H9 (cell line): ENCODE measurements around the gene DMTF1. TPM values are rescaled to one million over a fixed set of nuclear protein-coding genes. Genes with fewer than 3 reads are reported as not detected.

Experiments
- DNase-seq: peaks from one replicate; pipeline ENCODE4 v3.0.0-alpha.2; 2017
- H2AFZ ChIP-seq: one replicate; pipeline ENCODE4 v1.6.1; 2013; ENCODE audit warnings: mild to moderate bottlenecking, low read length, control low read depth, moderate library complexity
- H2AK5ac ChIP-seq: 2 replicates; pipeline ENCODE4 v1.6.1; 2013; ENCODE audit warnings: low read length, control low read depth, mixed read lengths; ENCODE audit not compliant: insufficient read length
- H2BK120ac ChIP-seq: one replicate; pipeline ENCODE4 v1.6.1; 2013; ENCODE audit warnings: low read depth, mild to moderate bottlenecking, low read length, control low read depth, inconsistent platforms; ENCODE audit not compliant: poor library complexity, severe bottlenecking
- H2BK12ac ChIP-seq: 2 replicates; pipeline ENCODE4 v1.6.1; 2013; ENCODE audit warnings: low read length, control low read depth, mixed read lengths, low read depth; ENCODE audit not compliant: insufficient read length
- H2BK15ac ChIP-seq: 2 replicates; pipeline ENCODE4 v1.6.1; 2013; ENCODE audit warnings: low read depth, low read length, control low read depth
- H2BK20ac ChIP-seq: one replicate; pipeline ENCODE4 v1.6.1; 2013; ENCODE audit warnings: low read depth, mild to moderate bottlenecking, low read length, control low read depth, inconsistent platforms; ENCODE audit not compliant: poor library complexity, severe bottlenecking
- H2BK5ac ChIP-seq: 2 replicates; pipeline ENCODE4 v1.6.1; 2013; ENCODE audit warnings: low read length, control low read depth, mixed read lengths; ENCODE audit not compliant: insufficient read length
- H3K14ac ChIP-seq: 2 replicates; pipeline ENCODE4 v1.6.1; 2013; ENCODE audit warnings: low read length, control low read depth; ENCODE audit not compliant: insufficient read depth
- H3K18ac ChIP-seq: 2 replicates; pipeline ENCODE4 v1.6.1; 2013; ENCODE audit warnings: low read depth, mild to moderate bottlenecking, mixed read lengths, low read length, control low read depth; ENCODE audit not compliant: insufficient read length
- H3K23ac ChIP-seq: 2 replicates; pipeline ENCODE4 v1.6.1; 2013; ENCODE audit warnings: low read length, control low read depth, mixed read lengths, low read depth; ENCODE audit not compliant: insufficient read length
- H3K23me2 ChIP-seq: 2 replicates; pipeline ENCODE4 v1.6.1; 2013; ENCODE audit warnings: low read depth, mild to moderate bottlenecking, mixed read lengths, low read length, control low read depth; ENCODE audit not compliant: insufficient read length, poor library complexity, severe bottlenecking
- H3K27ac ChIP-seq: 2 replicates; pipeline ENCODE4 v1.5.1; 2013; ENCODE audit warnings: low read length, control low read depth, mixed read lengths, low read depth; ENCODE audit not compliant: insufficient read length
- H3K27me3 ChIP-seq: 2 replicates; pipeline ENCODE4 v1.6.1; 2013; ENCODE audit warnings: low read length, control low read depth, inconsistent platforms; ENCODE audit not compliant: insufficient read depth
- H3K4ac ChIP-seq: 2 replicates; pipeline ENCODE4 v1.6.1; 2013; ENCODE audit warnings: low read depth, mild to moderate bottlenecking, control low read depth, inconsistent platforms, low read length, moderate library complexity
- H3K4me1 ChIP-seq: 2 replicates; pipeline ENCODE4 v1.6.1; 2013; ENCODE audit warnings: low read length, control low read depth, inconsistent platforms; ENCODE audit not compliant: insufficient read depth
- H3K4me2 ChIP-seq: 2 replicates; pipeline ENCODE4 v1.6.1; 2013; ENCODE audit warnings: low read length, control low read depth, mixed read lengths; ENCODE audit not compliant: insufficient read length, insufficient read depth
- H3K56ac ChIP-seq: 2 replicates; pipeline ENCODE4 v1.6.1; 2013; ENCODE audit warnings: low read depth, mild to moderate bottlenecking, mixed read lengths, low read length, control low read depth; ENCODE audit not compliant: insufficient read length
- H3K79me1 ChIP-seq: 2 replicates; pipeline ENCODE4 v1.6.1; 2013; ENCODE audit warnings: low read depth, mild to moderate bottlenecking, moderate library complexity, low read length, control low read depth, inconsistent platforms; ENCODE audit not compliant: insufficient read depth, poor library complexity, severe bottlenecking
- H3K79me2 ChIP-seq: 2 replicates; pipeline ENCODE4 v1.6.1; 2013; ENCODE audit warnings: low read length, control low read depth, inconsistent platforms; ENCODE audit not compliant: insufficient read depth
- H3K9ac ChIP-seq: 2 replicates; pipeline ENCODE4 v1.6.1; 2013; ENCODE audit warnings: low read length, control low read depth, mixed read lengths; ENCODE audit not compliant: insufficient read length; ENCODE audit errors: extremely low read depth
- H3K9me3 ChIP-seq: one replicate; pipeline ENCODE4 v1.6.1; 2013; ENCODE audit warnings: low read depth, low read length, inconsistent platforms; ENCODE audit not compliant: control insufficient read depth
- H3T11ph ChIP-seq: one replicate; pipeline ENCODE4 v1.6.1; 2013; ENCODE audit warnings: mild to moderate bottlenecking, low read length, control low read depth, inconsistent platforms
- H4K20me1 ChIP-seq: one replicate; pipeline ENCODE4 v1.6.1; 2013; ENCODE audit not compliant: control insufficient read depth, insufficient read length, insufficient read depth
- H4K5ac ChIP-seq: 2 replicates; pipeline ENCODE4 v1.6.1; 2013; ENCODE audit warnings: low read depth, mild to moderate bottlenecking, mixed read lengths, low read length, control low read depth; ENCODE audit not compliant: insufficient read length
- H4K8ac ChIP-seq: replicated peaks from 2 replicates; pipeline ENCODE4 v1.6.1; 2013; ENCODE audit warnings: low read length, control low read depth, mixed read lengths, low read depth; ENCODE audit not compliant: insufficient read length
- H4K91ac ChIP-seq: 2 replicates; pipeline ENCODE4 v1.6.1; 2013; ENCODE audit warnings: low read depth, mild to moderate bottlenecking, moderate library complexity, mixed read lengths, low read length, control low read depth; ENCODE audit not compliant: insufficient read length
- H3K27ac Mint-ChIP-seq, 3 experiments: 2 replicates in 2 of 3; 3 replicates in 1 of 3; pipeline ENCODE4 v1.8.0; 2020 to 2021; ENCODE audit warnings: mixed read lengths in 3 of 3, mild to moderate bottlenecking in 1 of 3, moderate library complexity in 1 of 3
- H3K27me3 Mint-ChIP-seq: 2 replicates; pipeline ENCODE4 v1.8.0; 2021; ENCODE audit warnings: low read depth, mild to moderate bottlenecking, moderate library complexity, mixed read lengths
- H3K36me3 Mint-ChIP-seq, 3 experiments: 2 replicates in 2 of 3; 3 replicates in 1 of 3; pipeline ENCODE4 v1.8.0; 2020 to 2021; ENCODE audit warnings: low read depth in 3 of 3, mixed read lengths in 3 of 3; ENCODE audit not compliant: insufficient read depth in 1 of 3
- H3K4me1 Mint-ChIP-seq, 2 experiments: 2 replicates each; pipeline ENCODE4 v1.8.0; 2020; ENCODE audit warnings: mixed read lengths in 2 of 2
- H3K4me3 Mint-ChIP-seq, 2 experiments: 2 replicates in 1 of 2; 3 replicates in 1 of 2; pipeline ENCODE4 v1.8.0; 2020 to 2021; ENCODE audit warnings: mild to moderate bottlenecking in 2 of 2, mixed read lengths in 2 of 2, moderate library complexity in 1 of 2
- H3K9me3 Mint-ChIP-seq, 2 experiments: 2 replicates in 1 of 2; 3 replicates in 1 of 2; pipeline ENCODE4 v1.8.0; 2020; ENCODE audit warnings: mild to moderate bottlenecking in 2 of 2, mixed read lengths in 2 of 2, moderate library complexity in 1 of 2
- CTCF ChIP-seq: fragments of 200-600 bp; sonication (generic); conservative IDR thresholded peaks from 3 replicates; pipeline ENCODE4 v1.8.0; 2021; ENCODE audit warnings: antibody characterized with exemption, mild to moderate bottlenecking
- WGBS: extraction: QIAGEN DNeasy Blood & Tissue Kit; methylation state at CpG from one replicate; pipeline ENCODE4 v1.1.7; 2013; ENCODE audit warnings: missing lambda C conversion rate, low lambda C conversion rate, mixed read lengths; ENCODE audit not compliant: insufficient read length; ENCODE audit errors: extremely low coverage; 5-methylcytosine and 5-hydroxymethylcytosine counted together
- total RNA-seq: library from RNA; stranded (reverse); gene quantifications from 2 replicates; pipeline ENCODE4 v1.2.1, GENCODE V29; 2021

DMTF1 gene
- total RNA-seq, 1 experiment from 2014 or later, result 111 TPM

DNA sequence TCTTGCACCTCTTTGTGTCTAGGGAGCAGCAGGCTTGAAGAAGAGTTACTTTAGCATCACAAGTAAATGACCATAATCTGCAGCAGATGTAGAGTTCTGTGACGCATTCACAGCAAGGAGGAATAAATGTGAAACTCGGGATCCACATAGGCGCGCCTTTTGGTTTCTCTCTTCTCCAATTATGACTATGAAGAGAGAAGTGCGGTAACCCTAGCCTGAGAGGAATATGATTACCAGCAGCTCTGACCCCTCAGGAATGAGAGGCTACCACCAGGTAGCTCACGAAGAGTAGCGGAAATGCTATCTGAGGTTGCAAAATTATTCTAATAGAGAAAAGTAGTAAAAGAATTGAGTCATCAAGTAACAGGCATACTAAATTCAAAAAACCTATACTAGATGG, 25.2 kb upstream of the DMTF1 start:
- Histone ChIP-seq H3K79me2 (no peaks in the 10 kb centered on the region), H4K91ac (no peak overlapping the region), H4K20me1 (no peaks in the 10 kb centered on the region)

More for the DNA sequence above, 25.2 kb upstream of the DMTF1 start:
- Mint-ChIP-seq H3K4me1 (peaks cover 27 to 38% of the 10 kb centered on the region in 2 experiments), H3K4me3 (no peak overlapping the region), H3K27ac (no peak overlapping the region), H3K9me3 (no peaks in the 10 kb centered on the region), H3K27me3 (no peaks in the 10 kb centered on the region), H3K36me3 (no peaks in the 10 kb centered on the region; a peak in 1 of 7 replicates)
- Histone ChIP-seq H3K18ac (no peak overlapping the region), H3K56ac (no peak overlapping the region), H3K4me2 (no peak overlapping the region), H4K5ac (no peak overlapping the region), H3K4ac (no peak overlapping the region), H3K79me1 (no peaks in the 10 kb centered on the region), H3K23me2 (no peaks in the 10 kb centered on the region), H3K9ac (no peak overlapping the region), H3K27ac (no peak overlapping the region), H3K14ac (no peak overlapping the region), H3K4me1 (peaks cover 6% of the 10 kb centered on the region; the same call in 1 of the 2 replicates), H4K8ac (no peak overlapping the region), H2AFZ (no peak overlapping the region), H2BK15ac (no peak overlapping the region), H2AK5ac (no peak overlapping the region), H3K27me3 (no peaks in the 10 kb centered on the region), H3T11ph (no peak overlapping the region), H2BK20ac (no peak overlapping the region), H2BK12ac (no peak overlapping the region), H2BK120ac (no peak overlapping the region), H3K9me3 (no peaks in the 10 kb centered on the region), H3K23ac (no peak overlapping the region), H2BK5ac (no peak overlapping the region)
- DNase-seq, result no peak
- TF ChIP-seq CTCF, result no peak
- no CpG with 5 or more reads among the region's 7 CpGs for WGBS
